ENCODE data around the gene ECD. TPM values are rescaled to one million over a fixed set of nuclear protein-coding genes. Genes with fewer than 3 reads are reported as not detected.
"Not testable (repeated sequence)": the region's sequence is repeated elsewhere in the genome, so short reads cannot be mapped to it uniquely, and the experiment has no call there.

The ECD gene
- total RNA-seq, 3 donors from 2014 or later = 37.4 to 38.9 (median 37.9) TPM

DNA sequence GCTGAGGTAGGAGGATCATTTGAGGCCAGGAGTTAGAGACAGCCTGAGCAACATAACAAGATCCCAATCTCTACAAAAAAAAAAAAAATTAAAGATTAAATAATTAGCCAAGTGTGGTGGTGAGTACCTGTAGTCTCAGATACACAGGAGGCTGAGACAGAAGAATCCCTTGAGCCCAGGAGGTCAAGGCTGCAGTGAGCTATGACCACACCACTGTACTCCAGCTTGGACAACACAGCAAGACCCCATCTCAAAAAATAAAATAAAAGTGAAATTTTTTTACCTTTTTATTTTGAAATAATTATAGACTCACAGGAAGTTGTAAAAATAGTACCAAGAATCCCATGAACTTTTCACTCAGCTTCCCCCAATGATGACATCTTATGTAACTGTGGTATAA, 5.1 kb upstream of the ECD start:
- ATAC-seq (no peak), DNase-seq (no peak)
- H3K4me3 Mint-ChIP-seq = no peak overlapping the region
- no peaks in the 10 kb centered on the region for H3K27me3 Mint-ChIP-seq (ENCODE audit: low read depth)
- peaks cover 6% of the 10 kb centered on the region for H3K4me1 Mint-ChIP-seq (ENCODE audit: low read depth)
- no peaks in the 10 kb centered on the region for H3K9me3 Mint-ChIP-seq
- peaks cover 4% of the 10 kb centered on the region for H3K36me3 Mint-ChIP-seq (ENCODE audit: insufficient read depth)

DNA sequence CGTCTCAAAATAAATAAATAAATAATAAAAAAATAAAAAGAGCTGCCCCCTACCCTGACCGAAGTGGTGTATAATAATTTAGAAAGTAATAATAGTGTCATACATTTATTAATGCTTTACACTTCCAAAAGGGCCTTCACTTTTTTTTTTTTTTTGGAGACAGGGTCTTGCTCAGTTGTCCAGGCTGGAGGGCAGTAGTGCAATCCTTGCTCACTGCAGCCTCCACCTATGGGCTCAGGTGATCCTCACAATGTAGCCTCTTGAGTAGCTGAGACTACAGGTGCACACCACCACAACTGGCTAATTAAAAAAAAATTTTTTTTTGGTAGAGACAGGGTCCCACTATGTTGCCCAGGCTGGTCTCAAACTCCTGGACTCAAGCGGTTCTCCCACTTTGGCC, 1.5 kb upstream of the ECD start:
- peaks cover 31% of the 10 kb centered on the region for H3K4me1 Mint-ChIP-seq (ENCODE audit: low read depth)
- no peaks in the 10 kb centered on the region for H3K9me3 Mint-ChIP-seq
- H3K4me3 Mint-ChIP-seq = peak overlapping the region; percentile 60
- ATAC-seq (no peak), DNase-seq (no peak)
- H3K36me3 Mint-ChIP-seq (ENCODE audit: insufficient read depth) = peaks cover 11% of the 10 kb centered on the region
- no peaks in the 10 kb centered on the region for H3K27me3 Mint-ChIP-seq (ENCODE audit: low read depth)

DNA sequence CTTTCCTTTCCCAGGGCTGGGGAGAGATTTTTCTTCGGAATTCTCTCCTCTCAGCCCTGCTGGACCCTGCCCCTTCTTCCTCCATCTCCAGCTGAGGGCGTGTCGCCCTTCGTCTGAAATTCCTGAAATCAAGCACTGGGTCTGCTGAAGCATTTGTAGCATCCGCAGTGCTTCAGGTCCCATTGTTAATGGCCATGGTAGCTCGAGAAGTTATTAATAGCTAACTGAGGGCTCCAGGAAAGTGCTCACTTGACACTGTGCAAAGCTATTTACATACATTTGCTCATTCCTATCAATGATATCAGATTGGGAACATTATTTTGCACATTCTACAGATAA, 626 bp upstream of the ECD start:
- peaks cover 11% of the 10 kb centered on the region for H3K36me3 Mint-ChIP-seq (ENCODE audit: insufficient read depth)
- DNase-seq (no peak), ATAC-seq (peak in 1 of 2 donors; percentile 12)
- no peaks in the 10 kb centered on the region for H3K9me3 Mint-ChIP-seq
- H3K4me3 Mint-ChIP-seq = peak overlapping the region; percentile 100
- H3K27me3 Mint-ChIP-seq (ENCODE audit: low read depth) = no peaks in the 10 kb centered on the region
- peaks cover 36% of the 10 kb centered on the region for H3K4me1 Mint-ChIP-seq (ENCODE audit: low read depth)

DNA sequence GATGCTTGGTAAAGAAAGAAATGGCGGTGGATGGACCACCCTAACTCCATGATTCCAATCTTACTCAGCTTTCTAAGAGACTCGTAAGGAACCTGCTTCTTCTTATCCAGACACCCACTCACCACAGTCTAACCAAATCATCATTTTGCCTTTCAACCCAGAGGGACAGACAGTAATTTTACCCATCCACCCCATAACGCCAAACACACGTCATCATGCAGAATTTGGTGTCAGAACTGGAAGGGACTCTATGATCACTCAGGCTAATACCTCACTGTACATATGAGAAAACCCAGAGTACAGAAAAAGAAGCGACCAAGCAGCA, 388 bp downstream of the ECD start:
- H3K9me3 Mint-ChIP-seq = no peaks in the 10 kb centered on the region

DNA sequence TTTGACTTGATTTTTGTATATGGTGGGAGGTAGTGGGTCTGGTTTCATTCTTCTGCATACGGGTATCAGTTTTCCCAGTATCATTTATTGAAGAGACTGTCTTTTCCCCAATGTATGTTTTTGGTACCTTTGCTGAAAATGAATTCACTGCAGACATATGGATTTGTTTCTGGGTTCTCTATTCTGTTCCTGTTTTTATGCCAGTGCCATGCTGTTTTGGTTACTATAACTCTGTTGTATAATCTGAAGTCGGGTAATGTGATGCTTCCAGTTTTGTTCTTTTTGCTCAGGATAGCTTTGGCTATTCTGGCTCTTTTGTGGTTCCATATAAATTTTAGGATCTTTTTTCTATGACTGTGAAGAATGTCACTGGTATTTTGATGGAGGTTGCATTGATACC, 836 bp downstream of the ECD start:
- Mint-ChIP-seq H3K4me3 (peak overlapping the region; percentile 100), H3K4me1 (ENCODE audit: low read depth) (peaks cover 46% of the 10 kb centered on the region), H3K27me3 (ENCODE audit: low read depth) (no peaks in the 10 kb centered on the region), H3K36me3 (ENCODE audit: insufficient read depth) (peaks cover 19% of the 10 kb centered on the region), H3K9me3 (no peaks in the 10 kb centered on the region)
- DNase-seq (no peak), ATAC-seq (no peak)

More for the DNA sequence above, 388 bp downstream of the ECD start:
- H3K4me1 Mint-ChIP-seq (ENCODE audit: low read depth) = peaks cover 42% of the 10 kb centered on the region
- H3K4me3 Mint-ChIP-seq = peak overlapping the region; percentile 100
- H3K36me3 Mint-ChIP-seq (ENCODE audit: insufficient read depth) = peaks cover 16% of the 10 kb centered on the region
- H3K27me3 Mint-ChIP-seq (ENCODE audit: low read depth) = no peaks in the 10 kb centered on the region
- ATAC-seq = no peak
- peak; percentile 10 for DNase-seq

DNA sequence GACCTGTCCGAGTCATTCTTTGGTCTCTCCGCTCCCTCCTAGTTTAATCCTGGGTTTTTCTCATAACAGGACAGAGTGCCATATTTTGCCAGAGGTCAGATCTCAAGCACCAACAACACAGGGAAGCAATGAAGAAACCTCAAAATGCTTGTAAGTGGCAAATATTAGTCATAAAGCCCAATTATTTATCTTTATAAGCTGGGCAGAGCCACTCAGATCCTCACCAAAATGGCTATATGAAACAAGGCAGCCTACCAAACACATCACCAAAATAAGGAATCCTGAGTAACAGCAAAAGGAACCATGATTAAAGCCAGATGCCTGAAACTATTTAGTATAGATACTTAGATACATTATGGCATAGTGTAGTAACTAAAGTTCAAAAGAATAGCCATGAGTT, 4.7 kb downstream of the ECD start:
- Mint-ChIP-seq H3K36me3 (ENCODE audit: insufficient read depth) (peaks cover 37% of the 10 kb centered on the region), H3K4me3 (peak overlapping the region; percentile 1), H3K4me1 (ENCODE audit: low read depth) (peaks cover 58% of the 10 kb centered on the region), H3K27me3 (ENCODE audit: low read depth) (no peaks in the 10 kb centered on the region), H3K9me3 (no peaks in the 10 kb centered on the region)
- no peak for DNase-seq
- no peak for ATAC-seq

DNA sequence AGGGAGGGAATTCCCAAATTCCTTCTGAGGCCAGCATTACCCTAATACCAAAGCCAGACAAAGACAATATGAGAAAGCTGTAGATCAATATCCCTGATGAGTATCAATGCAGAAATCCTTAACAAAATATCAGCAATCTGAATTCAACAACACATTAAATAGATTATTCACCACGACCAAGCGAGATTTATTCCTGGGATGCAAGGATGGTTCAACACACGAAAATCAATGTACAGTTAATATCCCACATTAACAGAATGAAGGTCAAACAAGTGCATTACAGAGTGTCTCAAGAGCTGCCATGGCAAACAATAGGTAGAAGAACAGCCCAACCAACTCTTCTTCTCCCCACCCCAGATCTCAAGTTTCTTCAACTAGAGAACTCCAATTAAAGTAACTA, 6.1 kb downstream of the ECD start:
- no peak for ATAC-seq
- Mint-ChIP-seq H3K4me3 (no peak overlapping the region), H3K36me3 (ENCODE audit: insufficient read depth) (peaks cover 37% of the 10 kb centered on the region), H3K9me3 (no peaks in the 10 kb centered on the region), H3K4me1 (ENCODE audit: low read depth) (peaks cover 47% of the 10 kb centered on the region), H3K27me3 (ENCODE audit: low read depth) (no peaks in the 10 kb centered on the region)
- no peak for DNase-seq

DNA sequence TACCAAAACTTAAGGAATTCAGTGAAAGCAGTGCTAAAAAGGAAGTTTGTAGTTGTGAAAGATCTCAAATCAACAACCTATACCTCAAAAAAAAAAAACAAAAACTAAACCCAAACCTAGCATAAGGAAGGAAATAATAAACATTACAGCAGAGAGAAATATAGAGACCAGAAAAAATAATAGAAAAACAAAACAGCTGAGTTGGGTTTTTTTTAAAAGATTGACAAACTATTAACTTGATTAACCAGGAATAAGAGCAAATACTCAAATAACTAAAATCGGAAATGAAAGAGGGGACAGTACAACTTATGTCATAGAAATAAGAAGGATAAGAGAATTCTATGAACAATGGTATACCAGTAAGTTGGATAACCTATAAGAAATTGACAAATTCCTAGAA, 6.7 kb downstream of the ECD start:
- Mint-ChIP-seq H3K36me3 (ENCODE audit: insufficient read depth) (peaks cover 42% of the 10 kb centered on the region), H3K4me3 (no peak overlapping the region)

DNA sequence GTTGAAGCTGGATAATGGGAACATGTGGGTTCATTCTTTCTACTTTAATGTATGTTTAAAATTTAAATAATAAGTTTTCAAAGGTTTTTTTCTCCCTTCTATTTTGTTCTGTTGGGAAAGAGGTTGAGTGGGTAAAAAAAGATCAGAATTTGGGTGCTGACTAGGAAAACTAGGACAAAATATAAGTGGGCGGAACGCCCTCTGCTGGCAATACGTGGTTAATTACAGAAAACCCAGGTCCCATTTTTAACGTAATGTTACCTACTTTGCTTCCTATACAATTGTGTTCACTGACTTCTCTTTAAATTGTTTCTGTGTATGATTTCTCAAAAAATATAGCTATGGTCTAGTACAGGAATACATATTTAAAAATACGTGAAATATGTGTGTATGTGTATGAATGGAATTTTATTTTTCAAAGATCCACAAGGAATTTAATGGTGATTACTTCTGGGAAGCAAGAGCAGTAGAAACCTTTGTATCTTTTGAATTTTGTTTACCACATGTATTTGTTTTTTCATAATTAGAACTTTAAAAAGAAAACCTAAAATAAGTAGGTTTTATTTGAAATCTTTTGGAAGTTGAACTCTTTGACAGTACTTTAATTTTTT, 8.7 kb downstream of the ECD start:
- Mint-ChIP-seq H3K4me1 (ENCODE audit: low read depth) (peaks cover 33% of the 10 kb centered on the region), H3K36me3 (ENCODE audit: insufficient read depth) (peaks cover 40% of the 10 kb centered on the region), H3K4me3 (no peak overlapping the region), H3K9me3 (no peaks in the 10 kb centered on the region), H3K27me3 (ENCODE audit: low read depth) (no peaks in the 10 kb centered on the region)
- DNase-seq (peak; percentile 57), ATAC-seq (peak in 1 of 2 donors; percentile 50)

More for the DNA sequence above, 6.7 kb downstream of the ECD start:
- Mint-ChIP-seq H3K9me3 (no peaks in the 10 kb centered on the region), H3K4me1 (ENCODE audit: low read depth) (peaks cover 41% of the 10 kb centered on the region), H3K27me3 (ENCODE audit: low read depth) (no peaks in the 10 kb centered on the region)
- ATAC-seq (no peak), DNase-seq (no peak)

DNA sequence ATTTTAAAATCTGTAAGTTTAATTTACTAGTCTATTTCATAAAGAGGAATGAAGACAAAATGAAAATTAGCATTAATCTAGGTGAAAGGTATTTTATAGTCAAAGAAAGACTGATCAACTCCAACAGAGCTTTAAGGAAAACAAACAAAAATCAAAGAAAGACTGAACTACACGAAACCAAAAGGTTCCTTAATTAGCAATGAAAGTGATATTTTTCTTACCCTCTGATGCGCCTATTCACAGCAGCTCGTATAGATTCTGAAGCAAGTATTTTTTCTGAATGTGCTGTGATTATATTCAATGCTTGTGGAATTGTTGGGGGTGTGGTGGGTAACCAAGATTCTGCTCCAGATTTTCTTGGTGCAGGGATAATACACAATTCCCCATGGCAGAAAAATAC, 11.8 kb downstream of the ECD start:
- H3K9me3 Mint-ChIP-seq = no peaks in the 10 kb centered on the region
- DNase-seq = no peak
- ATAC-seq = no peak
- no peaks in the 10 kb centered on the region for H3K27me3 Mint-ChIP-seq (ENCODE audit: low read depth)
- H3K4me1 Mint-ChIP-seq (ENCODE audit: low read depth) = peaks cover 8% of the 10 kb centered on the region
- H3K36me3 Mint-ChIP-seq (ENCODE audit: insufficient read depth) = peaks cover 34% of the 10 kb centered on the region
- H3K4me3 Mint-ChIP-seq = no peak overlapping the region

DNA sequence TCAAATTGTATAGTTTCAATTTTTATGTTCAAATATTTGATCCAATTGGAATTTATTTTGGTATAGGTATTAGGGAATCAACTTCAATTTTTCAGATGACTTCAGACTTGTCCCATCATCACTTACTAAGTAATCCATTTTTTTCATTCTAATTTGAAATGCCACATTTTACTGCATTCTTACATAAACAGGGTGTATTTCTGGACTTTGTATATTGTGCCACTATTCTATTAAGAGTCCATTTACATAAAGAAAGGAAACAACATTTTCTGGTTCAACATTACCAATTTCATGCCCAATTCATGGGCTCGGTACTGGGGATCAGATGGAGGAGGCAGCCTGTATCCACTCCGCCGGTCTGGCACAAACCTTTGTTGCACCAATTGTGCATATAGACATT, 15.8 kb downstream of the ECD start:
- Mint-ChIP-seq H3K9me3 (no peaks in the 10 kb centered on the region), H3K4me1 (ENCODE audit: low read depth) (no peaks in the 10 kb centered on the region), H3K36me3 (ENCODE audit: insufficient read depth) (peaks cover 44% of the 10 kb centered on the region), H3K4me3 (no peak overlapping the region), H3K27me3 (ENCODE audit: low read depth) (no peaks in the 10 kb centered on the region)
- no peak for ATAC-seq
- no peak for DNase-seq

DNA sequence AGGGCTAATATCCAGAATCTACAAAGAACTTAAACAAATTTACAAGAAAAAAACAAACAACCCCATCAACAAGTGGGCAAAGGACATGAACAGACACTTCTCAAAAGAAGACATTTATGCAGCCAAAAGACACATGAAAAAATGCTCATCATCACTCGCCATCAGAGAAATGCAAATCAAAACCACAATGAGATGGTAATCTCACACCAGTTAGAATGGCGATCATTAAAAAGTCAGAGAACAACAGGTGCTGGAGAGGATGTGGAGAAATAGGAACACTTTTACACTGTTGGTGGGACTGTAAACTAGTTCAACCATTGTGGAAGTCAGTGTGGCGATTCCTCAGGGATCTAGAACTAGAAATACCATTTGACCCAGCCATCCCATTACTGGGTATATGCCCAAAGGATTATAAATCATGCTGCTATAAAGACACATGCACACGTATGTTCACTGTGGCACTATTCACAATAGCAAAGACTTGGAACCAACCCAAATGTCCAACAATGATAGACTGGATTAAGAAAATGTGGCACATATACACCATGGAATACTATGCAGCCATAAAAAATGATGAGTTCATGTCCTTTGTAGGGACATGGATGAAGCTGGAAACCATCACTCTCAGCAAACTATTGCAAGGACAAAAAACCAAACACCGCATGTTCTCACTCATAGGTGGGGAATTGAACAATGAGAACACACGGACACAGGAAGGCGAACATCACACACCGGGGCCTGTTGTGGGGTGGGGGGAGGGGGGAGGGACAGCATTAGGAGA, 17.0 kb downstream of the ECD start:
- not testable (repeated sequence) for H3K4me3 Mint-ChIP-seq; ATAC-seq; DNase-seq; H3K9me3 Mint-ChIP-seq; H3K27me3 Mint-ChIP-seq (ENCODE audit: low read depth); H3K4me1 Mint-ChIP-seq (ENCODE audit: low read depth)
- H3K36me3 Mint-ChIP-seq (ENCODE audit: insufficient read depth) = peaks cover 35% of the 10 kb centered on the region

DNA sequence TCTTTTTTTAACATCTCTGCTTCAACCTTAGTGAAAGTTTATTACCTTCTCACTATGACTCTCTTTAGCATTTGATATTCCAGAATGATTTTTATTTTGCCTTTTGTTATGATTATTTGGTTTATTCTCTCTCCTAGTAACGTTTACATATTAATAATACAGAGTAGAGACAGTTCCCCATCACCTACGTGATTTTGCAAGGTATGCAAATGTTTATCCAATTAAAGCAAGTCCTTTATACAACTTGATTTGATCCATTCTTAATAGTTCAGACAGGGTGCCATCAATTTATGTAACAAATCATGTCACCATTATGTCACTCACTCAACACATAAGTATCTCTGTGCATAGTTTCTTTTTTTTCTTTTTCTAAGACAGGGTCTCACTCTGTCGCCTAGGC, 26.2 kb downstream of the ECD start:
- H3K9me3 Mint-ChIP-seq = no peaks in the 10 kb centered on the region
- no peak for ATAC-seq
- DNase-seq = no peak
- H3K36me3 Mint-ChIP-seq (ENCODE audit: insufficient read depth) = peaks cover 31% of the 10 kb centered on the region
- H3K27me3 Mint-ChIP-seq (ENCODE audit: low read depth) = no peaks in the 10 kb centered on the region
- no peaks in the 10 kb centered on the region for H3K4me1 Mint-ChIP-seq (ENCODE audit: low read depth)
- H3K4me3 Mint-ChIP-seq = no peak overlapping the region

DNA sequence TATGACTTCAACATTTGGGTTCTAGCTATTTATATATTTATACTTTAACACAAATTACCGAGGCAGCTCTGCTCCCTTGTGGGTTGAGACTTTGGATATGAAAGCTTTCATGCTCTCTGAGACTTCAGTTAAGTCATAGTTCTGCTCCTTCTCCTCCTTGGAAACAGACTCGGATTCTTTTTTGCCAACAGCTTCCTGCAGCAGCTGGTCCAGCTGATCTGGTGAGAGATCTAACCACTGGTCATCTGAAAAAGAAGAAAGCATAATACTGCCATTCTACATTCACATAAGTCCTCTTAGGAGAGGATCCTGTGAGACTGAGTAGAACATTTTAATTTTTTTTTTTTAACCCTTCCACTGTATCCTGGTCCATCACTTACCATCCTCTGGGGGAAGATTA, 28.6 kb downstream of the ECD start:
- Mint-ChIP-seq H3K4me1 (ENCODE audit: low read depth) (no peaks in the 10 kb centered on the region), H3K4me3 (no peak overlapping the region), H3K9me3 (no peaks in the 10 kb centered on the region), H3K36me3 (ENCODE audit: insufficient read depth) (peaks cover 33% of the 10 kb centered on the region), H3K27me3 (ENCODE audit: low read depth) (no peaks in the 10 kb centered on the region)
- no peak for DNase-seq
- no peak for ATAC-seq

DNA sequence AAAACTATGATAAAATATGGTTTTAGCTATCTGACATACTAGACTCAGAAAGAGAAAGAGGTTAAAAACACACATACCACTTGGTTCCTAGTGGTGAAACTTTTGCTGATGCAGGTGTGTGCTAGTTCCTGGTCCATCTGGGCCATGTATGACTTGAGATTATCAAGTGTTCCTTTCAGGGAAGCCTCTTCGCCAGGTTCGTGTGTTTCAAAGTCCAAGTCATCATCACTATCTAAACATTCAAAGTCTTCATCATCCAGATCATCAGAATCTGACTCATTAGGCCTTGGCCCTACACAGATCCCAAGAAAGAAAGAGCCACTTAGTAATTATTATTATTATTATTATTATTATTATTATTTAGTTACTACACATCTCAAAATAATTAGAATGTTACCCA, 31.2 kb downstream of the ECD start:
- Mint-ChIP-seq H3K27me3 (ENCODE audit: low read depth) (no peaks in the 10 kb centered on the region), H3K9me3 (no peaks in the 10 kb centered on the region), H3K36me3 (ENCODE audit: insufficient read depth) (peaks cover 36% of the 10 kb centered on the region), H3K4me3 (no peak overlapping the region), H3K4me1 (ENCODE audit: low read depth) (no peaks in the 10 kb centered on the region)
- no peak for DNase-seq
- no peak for ATAC-seq
